ENCODE measurements around the gene PGBD5.

Gene PGBD5

DNA sequence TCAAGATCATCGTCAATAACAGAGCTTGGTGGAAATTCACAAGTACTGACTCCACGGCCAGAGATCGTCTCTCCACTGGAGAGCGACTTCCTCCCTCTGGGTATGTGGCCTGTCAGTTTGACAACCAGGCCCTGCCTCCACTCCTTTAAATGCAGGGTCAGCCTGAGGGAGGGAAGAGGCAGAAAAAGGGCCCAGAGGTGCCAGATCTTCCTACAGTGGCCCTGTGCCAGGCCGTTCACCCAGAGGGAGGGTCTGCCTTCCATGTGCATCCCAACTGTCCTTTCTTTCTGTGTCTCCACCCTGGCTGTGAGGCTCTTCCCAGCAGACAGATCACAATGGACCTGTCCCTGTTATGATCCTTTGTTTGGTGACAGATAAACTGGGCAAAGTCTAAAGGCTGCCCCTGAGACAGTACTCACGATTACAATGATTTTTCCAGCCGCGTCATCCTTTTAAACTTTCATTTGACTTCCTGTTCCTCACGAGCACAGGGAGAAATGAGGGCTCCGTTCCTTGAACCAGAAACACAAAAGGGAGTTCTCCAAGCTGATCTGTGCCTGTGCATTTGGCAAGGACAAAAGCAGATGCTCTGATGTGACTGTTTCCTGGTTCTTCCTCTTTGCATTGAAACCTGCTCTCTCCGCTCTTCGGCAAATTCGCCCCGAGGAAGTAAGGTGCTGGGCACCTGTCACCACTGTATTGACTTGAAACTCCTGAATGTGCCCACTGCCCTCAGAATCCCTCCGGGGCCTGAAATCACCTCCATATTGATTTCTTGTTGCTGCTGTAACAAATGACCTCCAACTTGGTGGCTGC, 126.7 kb downstream of the PGBD5 start:
- no peak overlapping the region for H3K18ac ChIP-seq (ENCODE audit: low read depth in 1 of 2, low read length in 2 of 2)
- H3K27ac ChIP-seq (ENCODE audit: low read length, poor library complexity, severe bottlenecking), result no peak overlapping the region
- H2BK15ac ChIP-seq (ENCODE audit: low read depth, poor library complexity, severe bottlenecking), result no peak overlapping the region
- H4K8ac ChIP-seq (ENCODE audit: low read length), result no peak overlapping the region
- no peak overlapping the region for H2AFZ ChIP-seq (ENCODE audit: low read depth, low read length)
- H3K79me1 ChIP-seq (replicated peaks; ENCODE audit: low read length, poor library complexity, severe bottlenecking), result no peaks in the 10 kb centered on the region
- no peaks in the 10 kb centered on the region for H3K9me3 ChIP-seq (ENCODE audit: control insufficient read depth, low read length)
- no peak overlapping the region for H4K91ac ChIP-seq (ENCODE audit: low read length)
- DNase-seq, result no peak
- H2AK5ac ChIP-seq (ENCODE audit: low read length, severe bottlenecking), result no peak overlapping the region
- H3K4ac ChIP-seq (ENCODE audit: low read depth in 1 of 2, low read length in 2 of 2), result no peak overlapping the region
- H3K4me3 ChIP-seq (ENCODE audit: insufficient read depth in 1 of 2, low read depth in 1 of 2, low read length in 2 of 2), result no peak overlapping the region
- no peak overlapping the region for H3K4me2 ChIP-seq (ENCODE audit: low read length, poor library complexity, severe bottlenecking)
- H2BK12ac ChIP-seq (ENCODE audit: low read length in 2 of 2), result no peak overlapping the region
- no peak overlapping the region for H3K9ac ChIP-seq (ENCODE audit: low read length)
- H2BK120ac ChIP-seq (ENCODE audit: low read depth, low read length), result no peak overlapping the region
- no peaks in the 10 kb centered on the region for H3K36me3 ChIP-seq (ENCODE audit: control insufficient read depth in 1 of 2, insufficient read depth in 2 of 2, low read depth in 1 of 2, low read length in 2 of 2)
- peaks cover 12 to 21% of the 10 kb centered on the region in 2 experiments for H3K27me3 ChIP-seq (ENCODE audit: control insufficient read depth in 1 of 2, insufficient read depth in 1 of 2, low read length in 2 of 2)
- H3K4me1 ChIP-seq (ENCODE audit: control insufficient read depth, insufficient read depth, low read depth, low read length), result peaks cover 2% of the 10 kb centered on the region
- WGBS, result 85% methylated on average over 15 of the region's 15 CpGs
- H3K23ac ChIP-seq (ENCODE audit: low read length in 2 of 2), result no peak overlapping the region
- no peak overlapping the region for H3K14ac ChIP-seq (ENCODE audit: low read length in 2 of 2)
- H2BK5ac ChIP-seq (ENCODE audit: low read depth, low read length, poor library complexity, severe bottlenecking), result no peak overlapping the region

DNA sequence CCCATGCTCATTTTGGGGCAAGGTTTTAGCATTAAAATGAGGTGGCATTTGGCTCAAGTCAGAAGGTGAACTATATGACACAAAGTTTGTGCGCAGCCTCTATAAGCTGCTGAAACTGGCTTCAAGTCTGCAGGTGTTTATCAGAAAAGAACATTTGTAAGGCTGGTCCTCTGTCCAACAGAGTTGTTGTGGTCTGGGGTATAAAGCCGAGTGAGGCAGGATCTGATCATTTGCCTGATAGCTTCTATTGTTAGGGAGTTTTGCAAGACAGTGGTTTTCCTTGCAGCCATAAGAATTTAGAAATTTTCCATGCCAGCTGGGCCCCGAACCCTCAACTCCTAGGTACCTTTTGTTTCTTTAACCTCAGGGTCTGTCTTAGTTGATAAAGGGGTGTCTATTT, 130.8 kb downstream of the PGBD5 start:
- no peak overlapping the region for H2BK12ac ChIP-seq (ENCODE audit: low read length in 2 of 2)
- no peak overlapping the region for H3K27ac ChIP-seq (ENCODE audit: low read length, poor library complexity, severe bottlenecking)
- H2AK5ac ChIP-seq (ENCODE audit: low read length, severe bottlenecking), result no peak overlapping the region
- no peak overlapping the region for H2BK15ac ChIP-seq (ENCODE audit: low read depth, poor library complexity, severe bottlenecking)
- peaks cover 2% of the 10 kb centered on the region for H3K4me1 ChIP-seq (ENCODE audit: control insufficient read depth, insufficient read depth, low read depth, low read length)
- peaks cover 41 to 51% of the 10 kb centered on the region in 2 experiments for H3K27me3 ChIP-seq (ENCODE audit: control insufficient read depth in 1 of 2, insufficient read depth in 1 of 2, low read length in 2 of 2)
- DNase-seq, result no peak
- H3K36me3 ChIP-seq (ENCODE audit: control insufficient read depth in 1 of 2, insufficient read depth in 2 of 2, low read depth in 1 of 2, low read length in 2 of 2), result no peaks in the 10 kb centered on the region
- no peak overlapping the region for H3K4ac ChIP-seq (ENCODE audit: low read depth in 1 of 2, low read length in 2 of 2)
- H3K18ac ChIP-seq (ENCODE audit: low read depth in 1 of 2, low read length in 2 of 2), result no peak overlapping the region
- H3K4me2 ChIP-seq (ENCODE audit: low read length, poor library complexity, severe bottlenecking), result no peak overlapping the region
- no peak overlapping the region for H3K23ac ChIP-seq (ENCODE audit: low read length in 2 of 2)
- no peak overlapping the region for H3K4me3 ChIP-seq (ENCODE audit: insufficient read depth in 1 of 2, low read depth in 1 of 2, low read length in 2 of 2)
- no peak overlapping the region for H2AFZ ChIP-seq (ENCODE audit: low read depth, low read length)
- H4K91ac ChIP-seq (ENCODE audit: low read length), result no peak overlapping the region
- H3K9ac ChIP-seq (ENCODE audit: low read length), result no peak overlapping the region
- 77% methylated on average over 2 of the region's 3 CpGs for WGBS
- H3K14ac ChIP-seq (ENCODE audit: low read length in 2 of 2), result no peak overlapping the region
- no peak overlapping the region for H2BK5ac ChIP-seq (ENCODE audit: low read depth, low read length, poor library complexity, severe bottlenecking)
- H3K9me3 ChIP-seq (ENCODE audit: control insufficient read depth, low read length), result no peaks in the 10 kb centered on the region
- no peak overlapping the region for H2BK120ac ChIP-seq (ENCODE audit: low read depth, low read length)
- H3K79me1 ChIP-seq (replicated peaks; ENCODE audit: low read length, poor library complexity, severe bottlenecking), result no peaks in the 10 kb centered on the region
- no peak overlapping the region for H4K8ac ChIP-seq (ENCODE audit: low read length)

DNA sequence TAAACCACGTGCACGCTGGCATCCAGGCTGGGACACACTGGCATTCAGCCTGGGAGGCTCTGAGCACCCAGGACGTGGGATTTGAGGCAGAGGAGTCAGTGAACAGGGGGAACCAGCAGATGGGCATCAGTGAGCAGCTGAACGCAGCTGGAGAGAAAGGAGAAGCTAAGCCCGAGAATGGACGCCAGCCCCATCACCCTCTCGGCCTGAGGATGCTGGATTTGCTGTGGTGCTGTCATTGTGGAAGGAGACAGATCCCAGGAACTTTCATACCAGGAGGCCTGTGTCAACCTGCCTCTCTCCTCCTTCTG, 132.8 kb downstream of the PGBD5 start:
- H4K8ac ChIP-seq (ENCODE audit: low read length), result no peak overlapping the region
- no peak overlapping the region for H3K9ac ChIP-seq (ENCODE audit: low read length)
- DNase-seq, result no peak
- no peak overlapping the region for H3K27ac ChIP-seq (ENCODE audit: low read length, poor library complexity, severe bottlenecking)
- H3K4me3 ChIP-seq (ENCODE audit: insufficient read depth in 1 of 2, low read depth in 1 of 2, low read length in 2 of 2), result no peak overlapping the region
- H2BK12ac ChIP-seq (ENCODE audit: low read length in 2 of 2), result no peak overlapping the region
- H2AFZ ChIP-seq (ENCODE audit: low read depth, low read length), result no peak overlapping the region
- no peak overlapping the region for H4K91ac ChIP-seq (ENCODE audit: low read length)
- H3K23ac ChIP-seq (ENCODE audit: low read length in 2 of 2), result no peak overlapping the region
- 77% methylated on average over 7 of the region's 7 CpGs for WGBS
- no peak overlapping the region for H2BK120ac ChIP-seq (ENCODE audit: low read depth, low read length)
- H3K4me2 ChIP-seq (ENCODE audit: low read length, poor library complexity, severe bottlenecking), result no peak overlapping the region
- H3K4ac ChIP-seq (ENCODE audit: low read depth in 1 of 2, low read length in 2 of 2), result no peak overlapping the region
- H3K14ac ChIP-seq (ENCODE audit: low read length in 2 of 2), result no peak overlapping the region
- no peak overlapping the region for H2BK5ac ChIP-seq (ENCODE audit: low read depth, low read length, poor library complexity, severe bottlenecking)
- H3K4me1 ChIP-seq (ENCODE audit: control insufficient read depth, insufficient read depth, low read depth, low read length), result peaks cover 2% of the 10 kb centered on the region
- no peak overlapping the region for H2BK15ac ChIP-seq (ENCODE audit: low read depth, poor library complexity, severe bottlenecking)
- peaks cover 41 to 60% of the 10 kb centered on the region in 2 experiments for H3K27me3 ChIP-seq (ENCODE audit: control insufficient read depth in 1 of 2, insufficient read depth in 1 of 2, low read length in 2 of 2)
- H3K18ac ChIP-seq (ENCODE audit: low read depth in 1 of 2, low read length in 2 of 2), result no peak overlapping the region
- no peaks in the 10 kb centered on the region for H3K9me3 ChIP-seq (ENCODE audit: control insufficient read depth, low read length)
- H3K79me1 ChIP-seq (replicated peaks; ENCODE audit: low read length, poor library complexity, severe bottlenecking), result no peaks in the 10 kb centered on the region
- H2AK5ac ChIP-seq (ENCODE audit: low read length, severe bottlenecking), result no peak overlapping the region
- no peaks in the 10 kb centered on the region for H3K36me3 ChIP-seq (ENCODE audit: control insufficient read depth in 1 of 2, insufficient read depth in 2 of 2, low read depth in 1 of 2, low read length in 2 of 2)

DNA sequence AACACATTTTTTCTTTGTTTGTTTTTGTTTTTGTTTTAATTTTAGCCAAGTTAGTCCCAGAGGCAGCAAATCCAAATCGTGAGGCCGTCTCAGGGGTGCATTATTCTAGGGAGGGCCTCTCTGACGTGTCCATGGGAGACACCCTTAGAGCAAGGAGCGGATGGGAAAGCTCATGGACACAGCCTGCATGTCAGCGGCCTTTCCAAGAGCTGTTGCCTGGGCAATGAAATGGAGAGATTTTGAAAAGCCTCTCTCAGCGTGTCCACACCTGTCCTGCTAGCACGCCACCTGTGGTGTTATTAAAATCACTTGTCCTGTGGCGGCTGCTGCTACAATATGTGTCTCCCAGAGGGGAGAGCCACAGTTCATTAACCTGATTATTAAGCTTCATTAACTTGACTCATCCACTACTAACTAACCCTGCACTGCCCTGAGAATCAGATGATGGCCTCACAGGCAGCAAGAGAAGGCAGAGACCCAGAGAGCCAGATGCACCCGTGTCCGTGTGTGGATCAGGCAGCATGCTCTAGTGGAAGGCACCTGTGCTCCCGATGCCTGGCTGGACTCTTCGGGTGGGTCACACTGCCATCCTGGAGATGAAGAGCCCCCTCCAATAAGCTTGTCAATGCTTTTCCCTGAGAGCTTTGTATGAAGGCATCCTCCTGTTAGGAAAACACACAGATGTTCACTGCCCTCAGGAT, 133.3 kb downstream of the PGBD5 start:
- H2BK5ac ChIP-seq (ENCODE audit: low read depth, low read length, poor library complexity, severe bottlenecking), result no peak overlapping the region
- peaks cover 41 to 65% of the 10 kb centered on the region in 2 experiments for H3K27me3 ChIP-seq (ENCODE audit: control insufficient read depth in 1 of 2, insufficient read depth in 1 of 2, low read length in 2 of 2)
- no peak overlapping the region for H3K18ac ChIP-seq (ENCODE audit: low read depth in 1 of 2, low read length in 2 of 2)
- WGBS, result 65% methylated on average over 12 of the region's 12 CpGs
- no peaks in the 10 kb centered on the region for H3K9me3 ChIP-seq (ENCODE audit: control insufficient read depth, low read length)
- no peak overlapping the region for H3K4ac ChIP-seq (ENCODE audit: low read depth in 1 of 2, low read length in 2 of 2)
- no peak for DNase-seq
- H3K4me2 ChIP-seq (ENCODE audit: low read length, poor library complexity, severe bottlenecking), result no peak overlapping the region
- no peak overlapping the region for H3K4me3 ChIP-seq (ENCODE audit: insufficient read depth in 1 of 2, low read depth in 1 of 2, low read length in 2 of 2)
- no peak overlapping the region for H3K9ac ChIP-seq (ENCODE audit: low read length)
- H4K91ac ChIP-seq (ENCODE audit: low read length), result no peak overlapping the region
- H3K4me1 ChIP-seq (ENCODE audit: control insufficient read depth, insufficient read depth, low read depth, low read length), result peaks cover 2% of the 10 kb centered on the region
- H3K27ac ChIP-seq (ENCODE audit: low read length, poor library complexity, severe bottlenecking), result no peak overlapping the region
- H2BK12ac ChIP-seq (ENCODE audit: low read length in 2 of 2), result no peak overlapping the region
- no peak overlapping the region for H2BK120ac ChIP-seq (ENCODE audit: low read depth, low read length)
- no peaks in the 10 kb centered on the region for H3K36me3 ChIP-seq (ENCODE audit: control insufficient read depth in 1 of 2, insufficient read depth in 2 of 2, low read depth in 1 of 2, low read length in 2 of 2)
- H4K8ac ChIP-seq (ENCODE audit: low read length), result no peak overlapping the region
- H3K14ac ChIP-seq (ENCODE audit: low read length in 2 of 2), result no peak overlapping the region
- H2BK15ac ChIP-seq (ENCODE audit: low read depth, poor library complexity, severe bottlenecking), result no peak overlapping the region
- H3K79me1 ChIP-seq (replicated peaks; ENCODE audit: low read length, poor library complexity, severe bottlenecking), result no peaks in the 10 kb centered on the region
- no peak overlapping the region for H2AFZ ChIP-seq (ENCODE audit: low read depth, low read length)
- H3K23ac ChIP-seq (ENCODE audit: low read length in 2 of 2), result no peak overlapping the region
- no peak overlapping the region for H2AK5ac ChIP-seq (ENCODE audit: low read length, severe bottlenecking)
